ENCODE measurements around the gene KRTAP12-4.
A peak's percentile ranks its signal among the peaks of the same experiment; 100 is the strongest.
"Not testable (repeated sequence)": the region's sequence is repeated elsewhere in the genome, so short reads cannot be mapped to it uniquely, and the experiment has no call there.

Gene KRTAP12-4

DNA sequence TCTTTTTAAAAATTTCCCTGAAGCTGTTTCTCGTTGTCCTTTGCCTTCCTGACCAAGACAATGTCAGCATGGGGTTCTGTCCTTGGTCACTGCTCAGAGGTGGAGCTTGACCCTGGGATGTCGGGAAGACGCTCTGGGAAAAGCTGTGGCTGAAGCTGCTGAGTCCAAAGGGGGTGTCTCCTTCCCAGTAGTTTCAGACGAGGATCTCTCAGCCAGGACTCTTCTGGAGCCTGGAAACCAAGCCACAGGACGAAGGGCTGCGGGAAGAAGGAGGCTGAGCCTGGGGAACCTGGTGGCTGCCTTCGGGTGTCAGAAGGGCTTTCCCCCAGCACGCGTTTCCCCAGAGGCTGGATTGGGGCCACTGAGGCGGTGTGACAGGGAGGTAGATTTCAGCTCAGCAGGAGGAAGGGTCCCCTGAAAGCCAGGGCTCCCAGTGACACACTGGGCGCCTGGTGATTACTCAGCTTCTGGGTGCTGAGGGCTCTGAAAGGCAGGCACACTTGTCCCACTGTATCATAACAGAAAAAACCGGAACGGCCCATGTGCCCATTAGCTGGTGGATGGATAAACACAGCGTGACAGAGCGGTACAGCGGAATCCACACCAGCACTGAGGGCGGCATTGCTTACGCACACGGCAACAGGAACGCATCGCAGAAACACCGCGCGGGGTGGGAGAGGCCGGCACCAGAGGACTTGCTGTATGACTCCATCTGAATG, 32.5 kb upstream of the KRTAP12-4 start:
- no peak for DNase-seq (ENCODE audit: low spot score)

- no peak for DNase-seq (ENCODE audit: low spot score)
Measured at GRCh38 chr21:44686000-44686781, 31.7 kb upstream of the KRTAP12-4 start.

- DNase-seq (ENCODE audit: low spot score): not testable (repeated sequence)
Measured at GRCh38 chr21:44685050-44685449, 30.6 kb upstream of the KRTAP12-4 start.

DNA sequence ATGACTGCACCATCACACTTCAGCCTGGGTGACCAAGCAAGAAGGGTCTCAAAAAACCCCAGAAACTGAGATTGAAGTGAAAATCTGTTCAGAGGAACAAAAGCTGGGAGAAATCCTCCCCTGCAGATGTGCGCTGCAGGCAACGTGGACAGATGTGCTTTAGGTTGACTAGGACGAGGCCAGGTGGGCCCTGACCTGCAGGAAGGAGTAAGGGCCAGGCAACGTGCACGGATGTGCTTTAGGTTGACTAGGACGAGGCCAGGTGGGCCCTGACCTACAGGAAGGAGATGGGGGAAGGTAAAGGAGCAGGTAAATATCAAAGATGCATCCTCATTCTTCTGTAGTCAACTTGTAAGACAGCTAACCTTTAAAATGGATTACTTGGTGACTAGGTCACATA, 30.0 kb upstream of the KRTAP12-4 start:
- DNase-seq (ENCODE audit: low spot score): no peak

DNA sequence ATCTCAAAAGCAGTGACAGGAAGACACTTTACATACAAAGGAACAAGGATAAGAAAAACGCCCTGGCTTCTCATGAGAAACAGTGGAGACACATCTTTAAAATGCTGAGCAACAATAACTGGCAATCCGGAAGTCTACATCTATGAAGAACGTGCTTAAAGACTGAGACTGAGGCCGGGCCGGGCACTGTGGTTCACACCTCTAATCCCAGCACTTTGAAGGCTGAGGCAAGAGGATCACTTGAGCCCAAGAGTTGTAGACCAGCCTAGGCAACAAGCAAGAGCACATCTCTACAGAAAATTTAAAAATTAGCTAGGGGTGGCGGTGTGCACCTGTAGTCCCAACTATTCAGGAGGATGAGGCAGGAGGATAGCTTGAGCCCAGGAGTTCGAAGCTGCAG, 29.6 kb upstream of the KRTAP12-4 start:
- DNase-seq (ENCODE audit: low spot score): no peak

- DNase-seq (ENCODE audit: low spot score): no peak
Measured at GRCh38 chr21:44682580-44683151, 28.2 kb upstream of the KRTAP12-4 start.

- DNase-seq (ENCODE audit: low spot score): no peak
Measured at GRCh38 chr21:44681861-44682579, 27.6 kb upstream of the KRTAP12-4 start, which contains the start of gene KRTAP12-1. Gene KRTAP12-1, minus strand, starts transcription at chr21:44682163. Its CDS starts 40 bp downstream, at chr21:44682123.

DNA sequence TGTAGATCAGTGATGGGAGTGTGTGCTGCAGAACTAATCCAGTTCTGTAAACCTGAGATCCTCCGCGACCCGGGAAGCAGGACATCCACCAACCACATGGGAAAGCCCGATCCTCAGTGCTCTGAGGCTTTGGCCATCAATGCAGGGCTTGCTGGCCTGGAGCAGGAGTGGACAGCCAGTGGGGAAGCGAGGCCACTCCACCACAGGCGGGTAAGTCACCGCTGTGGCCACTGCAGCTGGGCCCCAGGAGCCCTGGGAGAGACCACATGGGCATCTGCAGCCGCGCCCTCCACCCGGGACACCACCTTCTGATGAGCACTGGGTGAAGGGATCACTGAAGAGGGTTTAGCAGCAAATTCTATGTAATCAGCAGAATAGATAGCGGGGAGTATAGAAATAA, 26.7 kb upstream of the KRTAP12-4 start:
- no peak for DNase-seq (ENCODE audit: low spot score)

GRCh38 chr21:44677881-44678280, 23.4 kb upstream of the KRTAP12-4 start:
- no peak for DNase-seq (ENCODE audit: low spot score)

DNA sequence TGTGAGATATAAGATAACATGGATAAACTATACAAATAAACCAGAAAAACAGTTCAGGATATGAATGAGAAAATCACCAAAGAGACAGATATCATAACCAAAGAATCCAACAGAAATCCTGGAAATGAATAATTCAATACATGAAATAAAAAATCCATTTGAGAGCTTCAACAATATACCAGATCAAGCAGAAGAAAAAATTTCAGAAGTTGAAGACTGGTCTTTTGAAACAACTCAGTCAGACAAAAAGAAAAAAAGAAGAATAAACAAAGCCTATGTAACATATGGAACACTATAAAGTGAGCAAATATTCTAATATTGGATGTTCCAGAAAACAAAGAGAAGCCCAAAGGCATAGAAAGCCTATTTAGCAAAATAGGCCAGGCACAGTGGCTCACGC, 17.5 kb upstream of the KRTAP12-4 start:
- DNase-seq (ENCODE audit: low spot score): no peak

- DNase-seq (ENCODE audit: low spot score): no peak
Measured at GRCh38 chr21:44670642-44671432, 16.4 kb upstream of the KRTAP12-4 start.

DNA sequence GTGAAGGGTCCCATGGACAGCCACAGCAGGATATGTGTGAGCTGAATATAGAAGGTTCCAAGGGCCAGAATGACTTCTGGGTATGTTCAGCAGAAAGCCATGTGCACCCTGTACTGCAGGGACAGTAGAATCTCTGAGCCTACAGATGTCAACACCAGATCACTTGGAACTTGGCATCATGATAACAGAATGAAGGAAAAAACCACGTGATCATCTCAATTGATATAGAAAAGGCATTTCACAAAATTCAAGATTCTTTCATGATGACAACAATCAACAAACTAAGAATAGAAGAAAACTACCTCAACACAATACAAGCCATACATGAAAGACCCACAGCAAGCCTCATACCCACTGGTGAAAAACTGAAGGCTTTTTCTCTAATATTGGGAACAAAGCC, 13.2 kb upstream of the KRTAP12-4 start:
- DNase-seq (ENCODE audit: low spot score): no peak

- DNase-seq (ENCODE audit: low spot score): no peak
Measured at GRCh38 chr21:44666401-44667320, 12.2 kb upstream of the KRTAP12-4 start, which contains the start of gene KRTAP12-2. Gene KRTAP12-2, minus strand, starts transcription at chr21:44666927. Its CDS starts 41 bp downstream, at chr21:44666886.

GRCh38 chr21:44664691-44665090, 10.2 kb upstream of the KRTAP12-4 start:
- no peak for DNase-seq (ENCODE audit: low spot score)

GRCh38 chr21:44661567-44661966, 7.1 kb upstream of the KRTAP12-4 start:
- DNase-seq (ENCODE audit: low spot score): not testable (repeated sequence)

- peak; percentile 18 for DNase-seq (ENCODE audit: low spot score)
Measured at GRCh38 chr21:44658913-44659595, 4.6 kb upstream of the KRTAP12-4 start.

DNA sequence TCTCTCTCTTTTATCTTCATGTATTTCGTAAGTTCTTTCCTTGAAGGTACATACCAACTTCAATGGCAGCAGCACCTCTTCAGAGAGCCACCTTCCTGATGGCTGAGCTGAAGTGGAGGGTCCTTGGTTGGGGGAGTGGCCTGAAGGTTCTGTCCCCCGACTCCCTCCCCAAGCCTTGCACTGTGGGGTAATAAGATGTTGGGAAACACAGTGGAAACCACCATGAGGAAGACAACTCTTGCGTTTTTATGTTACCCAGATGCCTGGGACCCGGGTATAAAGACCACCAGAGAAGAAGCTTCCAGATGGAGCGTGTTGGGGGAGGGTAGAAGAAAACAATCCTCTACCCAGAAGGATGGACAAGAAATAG, 4.1 kb upstream of the KRTAP12-4 start:
- no peak for DNase-seq (ENCODE audit: low spot score)

DNA sequence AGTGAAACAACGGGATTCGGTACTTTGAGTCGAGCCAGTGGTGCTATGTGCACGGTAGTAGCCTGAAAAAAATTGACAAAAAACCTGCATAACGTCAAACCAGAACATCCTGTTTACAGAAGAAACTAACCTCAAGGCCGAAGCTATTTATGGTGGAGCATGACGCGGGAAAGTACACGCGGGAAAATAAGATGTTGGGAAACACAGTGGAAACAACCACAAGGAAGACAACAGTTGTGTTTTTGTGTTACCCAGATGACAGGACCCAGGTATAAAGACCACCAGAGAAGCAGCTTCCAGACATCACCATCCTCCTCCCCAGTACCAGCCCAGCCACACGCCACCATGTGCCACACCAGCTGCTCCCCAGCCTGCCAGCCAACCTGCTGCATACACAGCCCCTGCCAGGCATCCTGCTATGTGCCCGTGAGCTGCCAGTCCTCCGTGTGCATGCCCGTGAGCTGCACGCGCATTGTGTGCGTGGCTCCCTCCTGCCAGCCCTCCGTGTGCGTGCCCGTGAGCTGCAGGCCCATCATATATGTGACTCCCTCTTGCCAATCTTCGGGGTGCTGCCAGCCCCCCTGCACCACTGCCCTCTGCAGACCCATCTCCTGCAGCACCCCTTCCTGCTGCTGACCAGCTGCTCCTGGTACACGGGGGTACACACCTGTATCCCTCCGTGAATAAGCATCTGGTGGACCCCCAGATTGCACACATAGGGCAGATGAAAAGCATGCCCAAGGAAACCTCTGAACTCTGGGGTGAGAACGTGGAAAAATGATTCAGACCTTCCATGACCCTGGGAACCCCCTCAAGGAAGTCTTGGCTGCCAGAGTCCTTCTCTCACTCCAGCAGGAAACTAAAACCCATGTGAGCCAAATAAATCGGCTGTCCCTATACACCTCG, 3.4 kb upstream of the KRTAP12-4 start, which contains the start of gene KRTAP12-3:
TSS of gene KRTAP12-3 (plus strand) at position 298 of the 906 bp plus-strand sequence. CDS start at position 346, 48 bp downstream.
- peak; percentile 50 for DNase-seq (ENCODE audit: low spot score)

- no peak for DNase-seq (ENCODE audit: low spot score)
Measured at GRCh38 chr21:44656868-44657267, 2.4 kb upstream of the KRTAP12-4 start.
